H1 (cell line): ENCODE measurements around the gene ZNF846. TPM values are rescaled to one million over a fixed set of nuclear protein-coding genes. Genes with fewer than 3 reads are reported as not detected.

Experiments used
- ASH2L ChIP-seq: fragments of 200-600, 300-600 bp; sonication (generic); IDR thresholded peaks from one replicate; pipeline ENCODE4 v1.7.1; 2017; ENCODE audit warnings: low read length
- ATF2 ChIP-seq: IDR thresholded peaks from 2 replicates; pipeline ENCODE4 v1.6.1; 2012; ENCODE audit warnings: low read length, inconsistent platforms
- CBX8 ChIP-seq: fragments of 300-800, 300-1000 bp; sonication (generic); IDR thresholded peaks from 2 replicates; pipeline ENCODE4 v1.7.1; 2016; ENCODE audit warnings: low read depth, low read length, borderline replicate concordance
- CTCF ChIP-seq, 3 experiments: IDR thresholded peaks; 1 replicate in 2 of 3; 2 replicates in 1 of 3; pipeline versions ENCODE4 v1.5.1 to v1.6.1; 2011; ENCODE audit warnings: low read length in 3 of 3, mild to moderate bottlenecking in 3 of 3, inconsistent platforms in 2 of 3, low read depth in 1 of 3, moderate library complexity in 1 of 3; ENCODE audit not compliant: insufficient read depth in 1 of 3; ENCODE audit errors: control extremely low read depth in 1 of 3
- E2F6 ChIP-seq: IDR thresholded peaks from 2 replicates; pipeline ENCODE4 v1.6.1; 2012; ENCODE audit warnings: inconsistent platforms
- EGR1 ChIP-seq: IDR thresholded peaks from 2 replicates; pipeline ENCODE4 v1.6.1; 2011; ENCODE audit warnings: low read depth, low read length, borderline replicate concordance
- EZH2 ChIP-seq: fragments of 200-600 bp; sonication (generic); IDR thresholded peaks from 2 replicates; pipeline ENCODE4 v1.7.1; 2012; ENCODE audit warnings: low read depth, mild to moderate bottlenecking, moderate library complexity, low read length, inconsistent platforms; ENCODE audit not compliant: severe bottlenecking
- HDAC2 ChIP-seq, 2 experiments: fragments of 300-600 bp in 1 of 2; sonication (generic) in 1 of 2; IDR thresholded peaks; 2 replicates each; pipeline ENCODE4 v1.6.1; 2011 to 2012; ENCODE audit warnings: low read depth in 2 of 2, low read length in 2 of 2, mild to moderate bottlenecking in 2 of 2, moderate library complexity in 2 of 2, borderline replicate concordance in 1 of 2, inconsistent platforms in 1 of 2
- KDM1A ChIP-seq: fragments of 200-600, 300-600 bp; sonication (generic); IDR thresholded peaks from 2 replicates; pipeline ENCODE4 v1.7.1; 2016; ENCODE audit warnings: mild to moderate bottlenecking, low read length, borderline replicate concordance
- KDM4A ChIP-seq: IDR thresholded peaks from one replicate; pipeline ENCODE4 v1.7.1; 2012; ENCODE audit warnings: low read depth, mild to moderate bottlenecking, moderate library complexity, low read length, inconsistent platforms; ENCODE audit not compliant: severe bottlenecking
- NANOG ChIP-seq: IDR thresholded peaks from 2 replicates; pipeline ENCODE4 v1.6.1; 2011; ENCODE audit warnings: low read length, low read depth, mild to moderate bottlenecking, inconsistent platforms; ENCODE audit not compliant: insufficient read depth, poor library complexity, severe bottlenecking
- PHF8 ChIP-seq: fragments of 200-600 bp; sonication (generic); conservative IDR thresholded peaks from 2 replicates; pipeline ENCODE4 v1.7.1; 2012; ENCODE audit warnings: low read depth, mild to moderate bottlenecking, inconsistent platforms, low read length, moderate library complexity
- POLR2A ChIP-seq, 2 experiments: IDR thresholded peaks; 1 replicate in 1 of 2; 2 replicates in 1 of 2; pipeline ENCODE4 v1.6.1; 2011; ENCODE audit warnings: low read depth in 2 of 2, low read length in 2 of 2, mild to moderate bottlenecking in 2 of 2; ENCODE audit errors: control extremely low read depth in 1 of 2
- RFX5 ChIP-seq: IDR thresholded peaks from 2 replicates; pipeline ENCODE4 v1.6.1; 2011; ENCODE audit warnings: low read depth, low read length, improper control_type of control experiment, borderline replicate concordance
- SIN3A ChIP-seq, 2 experiments: IDR thresholded peaks in 1 of 2; conservative IDR thresholded peaks in 1 of 2; 2 replicates each; pipeline ENCODE4 v1.6.1; 2011 to 2012; ENCODE audit warnings: low read length in 2 of 2, improper control_type of control experiment in 1 of 2, low read depth in 1 of 2, mild to moderate bottlenecking in 1 of 2
- SP1 ChIP-seq: IDR thresholded peaks from 2 replicates; pipeline ENCODE4 v1.6.1; 2011; ENCODE audit warnings: low read depth, low read length
- SP2 ChIP-seq: IDR thresholded peaks from 2 replicates; pipeline ENCODE4 v1.6.1; 2012; ENCODE audit warnings: mild to moderate bottlenecking, low read length, inconsistent platforms
- YY1 ChIP-seq: IDR thresholded peaks from 2 replicates; pipeline ENCODE4 v1.6.1; 2011; ENCODE audit warnings: low read depth, mild to moderate bottlenecking, low read length
- ZNF274 ChIP-seq: IDR thresholded peaks from 2 replicates; pipeline ENCODE4 v1.7.0; 2012; ENCODE audit warnings: low read length, borderline replicate concordance; ENCODE audit errors: extremely low read depth
- polyA plus RNA-seq, 7 experiments: library from polyadenylated mRNA; depleted of rRNA in 3 of 7; stranded (reverse) in 5 of 7; unstranded in 2 of 7; fragments of >200 nt in 5 of 7; fragments of 200-250 nt in 2 of 7; gene quantifications; 1 replicate in 5 of 7; 2 replicates in 1 of 7; 4 replicates in 1 of 7; pipeline versions ENCODE4 v1.2.1 to v1.2.3, GENCODE V29; 2011 to 2013; ENCODE audit warnings: missing spikeins in 2 of 7, mixed read lengths in 2 of 7
- total RNA-seq: library from RNA; stranded (reverse); fragmentation: NEBNext Ultra II Directional; extraction: Animal tissue kit (Norgen Biotek cat#: 25700); gene quantifications from 2 replicates; pipeline ENCODE4 v1.2.1, GENCODE V29; 2021

Gene ZNF846
- total and polyA plus RNA-seq, 2 of the 8 experiments (the other 6 are each of a cell fraction or from before 2014, with no cell fraction given): 4.5 to 9.0 TPM

- TF ChIP-seq E2F6: peak; percentile 67
- no peak for TF ChIP-seq SP2
- TF ChIP-seq ZNF274: no peak
- peak; percentile 33 for TF ChIP-seq ASH2L
- no peak for TF ChIP-seq CTCF (IDR thresholded peaks at IDR 0.05; ENCODE audit: control extremely low read depth in 1 of 3, insufficient read depth in 1 of 3, low read depth in 1 of 3, low read length in 3 of 3)
- TF ChIP-seq EGR1: no peak
- TF ChIP-seq POLR2A (IDR thresholded peaks at IDR 0.05; ENCODE audit: control extremely low read depth in 1 of 2, low read depth in 2 of 2, low read length in 2 of 2): peak in 1 of 2 experiments; percentile 12; a peak in 1 of 3 replicates
- peak; percentile 42; the same call in 1 of the 2 replicates for TF ChIP-seq KDM1A
- TF ChIP-seq ATF2: no peak
- no peak for TF ChIP-seq YY1
- no peak for TF ChIP-seq RFX5
- TF ChIP-seq PHF8: 0 out of 2 replicates have a peak, but pooled peaks have one; percentile 27
- TF ChIP-seq HDAC2 (IDR thresholded peaks at IDR 0.05; ENCODE audit: borderline replicate concordance in 1 of 2, low read depth in 2 of 2, low read length in 2 of 2): no peak; a peak in 1 of 4 replicates
- TF ChIP-seq SP1: no peak
- no peak for TF ChIP-seq CBX8
- peak; percentile 63 for TF ChIP-seq KDM4A
- TF ChIP-seq NANOG: no peak
- 0 out of 4 replicates have a peak, but pooled peaks of 1 of the 2 experiments have one; percentile 36 for TF ChIP-seq SIN3A (conservative IDR thresholded peaks at IDR 0.05 in 1 of 2, IDR thresholded peaks at IDR 0.05 in 1 of 2; ENCODE audit: low read depth in 1 of 2, low read length in 2 of 2)
- TF ChIP-seq EZH2: no peak
Measured at GRCh38 chr19:9793071-9793591, 24.6 kb upstream of the ZNF846 start (continued).
